Measurements from ENCODE around the gene KCNMA1.

DNA sequence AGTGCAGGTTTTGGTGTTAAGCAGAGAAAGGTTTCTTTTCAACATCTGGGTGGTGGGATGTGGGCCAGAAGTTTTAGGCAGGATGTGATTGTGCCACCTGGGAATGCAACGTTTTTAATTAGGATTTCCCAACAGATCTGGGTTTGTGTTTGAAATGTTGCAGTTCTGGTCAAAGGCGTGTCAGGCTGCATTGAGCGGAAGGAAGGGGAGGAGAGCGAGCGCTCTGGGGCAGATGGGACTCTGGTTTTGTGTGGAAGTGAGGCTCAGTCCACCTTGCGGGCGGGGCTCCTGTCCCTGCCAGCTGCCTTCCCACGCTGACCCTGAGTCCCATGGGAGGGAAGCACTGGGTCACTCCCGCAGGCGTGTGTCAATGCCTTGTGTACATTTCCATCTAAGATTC is 767.7 kb downstream of the KCNMA1 start:
- TF ChIP-seq, protein P1, sequence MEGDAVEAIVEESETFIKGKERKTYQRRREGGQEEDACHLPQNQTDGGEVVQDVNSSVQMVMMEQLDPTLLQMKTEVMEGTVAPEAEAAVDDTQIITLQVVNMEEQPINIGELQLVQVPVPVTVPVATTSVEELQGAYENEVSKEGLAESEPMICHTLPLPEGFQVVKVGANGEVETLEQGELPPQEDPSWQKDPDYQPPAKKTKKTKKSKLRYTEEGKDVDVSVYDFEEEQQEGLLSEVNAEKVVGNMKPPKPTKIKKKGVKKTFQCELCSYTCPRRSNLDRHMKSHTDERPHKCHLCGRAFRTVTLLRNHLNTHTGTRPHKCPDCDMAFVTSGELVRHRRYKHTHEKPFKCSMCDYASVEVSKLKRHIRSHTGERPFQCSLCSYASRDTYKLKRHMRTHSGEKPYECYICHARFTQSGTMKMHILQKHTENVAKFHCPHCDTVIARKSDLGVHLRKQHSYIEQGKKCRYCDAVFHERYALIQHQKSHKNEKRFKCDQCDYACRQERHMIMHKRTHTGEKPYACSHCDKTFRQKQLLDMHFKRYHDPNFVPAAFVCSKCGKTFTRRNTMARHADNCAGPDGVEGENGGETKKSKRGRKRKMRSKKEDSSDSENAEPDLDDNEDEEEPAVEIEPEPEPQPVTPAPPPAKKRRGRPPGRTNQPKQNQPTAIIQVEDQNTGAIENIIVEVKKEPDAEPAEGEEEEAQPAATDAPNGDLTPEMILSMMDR (IDR thresholded peaks at IDR 0.05), result no peak
- TF ChIP-seq EZH2 (IDR thresholded peaks at IDR 0.05; ENCODE audit: borderline replicate concordance, insufficient read depth, low read depth, low read length, poor library complexity, severe bottlenecking), result no peak

All from B cell (primary cell).